Pancreas (tissue), 10 donors: ENCODE results near the gene RPN1. TPM values are rescaled to one million over a fixed set of nuclear protein-coding genes. Genes with fewer than 3 reads are reported as not detected.
"Not testable (repeated sequence)": the region's sequence is repeated elsewhere in the genome, so short reads cannot be mapped to it uniquely, and the experiment has no call there.

Experiments used
- ATAC-seq, 4 donors: fragments of 200-7000 bp; cut with Tn5 transposase; one replicate each; pipeline versions ENCODE4 v1.8.0 to v1.9.1; 2020; ENCODE audit warnings: mild to moderate bottlenecking in 4 of 4, moderate library complexity in 4 of 4
- DNase-seq, 6 donors: peaks; one replicate each; pipeline ENCODE4 v3.0.0-alpha.2; 2020
- FAIRE-seq: peaks from 2 replicates; lab custom pipeline; 2012; peaks lifted over from hg19 to GRCh38; lab: Jason Lieb, UNC
- H3K27ac ChIP-seq, 4 donors: fragments of 200-600 bp; sonication (generic); 1 replicate in 3 of 4; 2 replicates in 1 of 4; pipeline versions ENCODE4 v1.5.0 to v1.8.0; 2020
- H3K27me3 ChIP-seq, 4 donors: fragments of 200-600 bp; one replicate each; pipeline ENCODE4 v1.8.0; 2021
- H3K36me3 ChIP-seq, 3 donors: fragments of 200-600 bp; sonication (generic) in 1 of 3; one replicate each; pipeline versions ENCODE4 v1.5.0 to v1.8.0; 2020 to 2021
- H3K4me1 ChIP-seq, 3 donors: fragments of 200-600 bp; one replicate each; pipeline ENCODE4 v1.8.0; 2021
- H3K4me3 ChIP-seq, 4 donors: fragments of 200-600 bp; sonication (generic) in 2 of 4; one replicate each; pipeline versions ENCODE4 v1.5.0 to v1.8.0; 2020 to 2021
- H3K9me3 ChIP-seq, 4 donors: fragments of 200-600 bp; one replicate each; pipeline ENCODE4 v1.8.0; 2021
- WGBS, 2 donors: extraction: QIAGEN DNeasy Blood & Tissue Kit; methylation state at CpG; one replicate each; pipeline ENCODE4 v1.1.7; 2013; 5-methylcytosine and 5-hydroxymethylcytosine counted together
- intact Hi-C, 3 donors: fragments of 100-400 bp; cut with DNase I; formaldehyde crosslinking; loops; one replicate each; pipeline versions ENCODE4 v1.11.1 to v1.14.2; 2022
- polyA plus RNA-seq, 2 donors: library from polyadenylated mRNA; stranded (reverse); fragments of 200-250 nt; gene quantifications; one replicate each; pipeline ENCODE4 v1.2.3, GENCODE V29; 2013
- total RNA-seq, 6 donors: library from RNA; stranded (reverse); fragmentation: NEBNext Ultra II Directional in 4 of 6; extraction: Animal tissue kit (Norgen Biotek cat#: 25700) in 4 of 6; gene quantifications; one replicate each; pipeline versions ENCODE4 v1.2.1 to v1.2.4, GENCODE V29; 2021 to 2023
- TF ChIP-seq, protein P1 (sequence below), 4 donors: fragments of 200-600 bp; sonication (generic) in 3 of 4; IDR thresholded peaks; one replicate each; pipeline versions ENCODE4 v1.5.0 to v1.8.0; 2021; ENCODE audit warnings: antibody characterized with exemption in 4 of 4
- donor health status: healthy with polysubstance abuse.
- donor health status: DM: no; HTN: no; CAD: no; lungs with moderate emphysema.
- donor health status: DM: no; HTN: no; CAD: no.
- donor health status: control.
- donor health status: control.
- donor health status: Bipolar disorder and iron deficiency.
- donor health status: DM: yes; HTN: yes; CAD: no.
- donor health status: DM: no; HTN: no; CAD: no.
- donor health status: DM: no; HTN: no; CAD: no.
- donor health status: DM: yes; HTN: yes; CAD: no.

RPN1 gene
- total and polyA plus RNA-seq, 8 donors: 52.5 to 137 (median 84.8) TPM

DNA sequence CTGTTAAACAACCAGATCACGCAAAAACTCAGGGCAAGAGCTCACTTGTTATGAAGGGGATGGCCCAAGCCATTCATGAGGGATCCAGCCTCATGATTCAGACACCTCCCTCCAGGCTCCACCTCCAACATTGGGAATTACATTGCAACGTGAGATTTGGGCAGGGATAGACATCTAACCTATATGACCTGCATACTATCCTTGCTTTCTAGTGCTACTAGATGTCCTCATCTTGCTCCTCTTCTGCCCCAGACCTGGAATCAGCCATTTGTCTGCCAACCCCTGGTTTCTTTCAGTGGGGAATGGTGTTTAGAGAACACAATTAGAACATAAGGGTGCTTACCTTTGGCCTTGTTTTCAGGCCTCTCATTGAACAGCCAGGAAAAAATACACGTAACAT, 63.2 kb downstream of the RPN1 start:
- no peak for FAIRE-seq

GRCh38 chr3:128586932-128587331, 63.7 kb downstream of the RPN1 start:
- H3K4me3 ChIP-seq, ATAC-seq, H3K27me3 ChIP-seq, H3K9me3 ChIP-seq, DNase-seq, H3K27ac ChIP-seq, H3K36me3 ChIP-seq, H3K4me1 ChIP-seq, FAIRE-seq: not testable (repeated sequence)
- intact Hi-C loops: loop anchor here in 2 of 3 donors (10.0 kb wide), 2 partner anchors 162 to 492 kb away; no protein-coding TSS in a partner anchor
- 79 to 88% methylated on average over 8 of the region's 8 CpGs for WGBS, 2 donors

More for the DNA sequence above, 63.2 kb downstream of the RPN1 start:
- no peaks in the 10 kb centered on the region for H3K27me3 ChIP-seq
- 87 to 90% methylated on average over 3 of the region's 3 CpGs for WGBS, 2 donors
- H3K9me3 ChIP-seq: no peaks in the 10 kb centered on the region
- intact Hi-C loops: loop anchor here in 2 of 3 donors (10.0 kb wide), 2 partner anchors 163 to 493 kb away; no protein-coding TSS in a partner anchor
- H3K4me3 ChIP-seq: no peak overlapping the region
- H3K4me1 ChIP-seq: no peaks in the 10 kb centered on the region
- H3K27ac ChIP-seq: no peak overlapping the region
- no peaks in the 10 kb centered on the region for H3K36me3 ChIP-seq
- DNase-seq (no peak), ATAC-seq (no peak)
- TF ChIP-seq, protein P1, sequence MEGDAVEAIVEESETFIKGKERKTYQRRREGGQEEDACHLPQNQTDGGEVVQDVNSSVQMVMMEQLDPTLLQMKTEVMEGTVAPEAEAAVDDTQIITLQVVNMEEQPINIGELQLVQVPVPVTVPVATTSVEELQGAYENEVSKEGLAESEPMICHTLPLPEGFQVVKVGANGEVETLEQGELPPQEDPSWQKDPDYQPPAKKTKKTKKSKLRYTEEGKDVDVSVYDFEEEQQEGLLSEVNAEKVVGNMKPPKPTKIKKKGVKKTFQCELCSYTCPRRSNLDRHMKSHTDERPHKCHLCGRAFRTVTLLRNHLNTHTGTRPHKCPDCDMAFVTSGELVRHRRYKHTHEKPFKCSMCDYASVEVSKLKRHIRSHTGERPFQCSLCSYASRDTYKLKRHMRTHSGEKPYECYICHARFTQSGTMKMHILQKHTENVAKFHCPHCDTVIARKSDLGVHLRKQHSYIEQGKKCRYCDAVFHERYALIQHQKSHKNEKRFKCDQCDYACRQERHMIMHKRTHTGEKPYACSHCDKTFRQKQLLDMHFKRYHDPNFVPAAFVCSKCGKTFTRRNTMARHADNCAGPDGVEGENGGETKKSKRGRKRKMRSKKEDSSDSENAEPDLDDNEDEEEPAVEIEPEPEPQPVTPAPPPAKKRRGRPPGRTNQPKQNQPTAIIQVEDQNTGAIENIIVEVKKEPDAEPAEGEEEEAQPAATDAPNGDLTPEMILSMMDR (IDR thresholded peaks at IDR 0.05): no peak

DNA sequence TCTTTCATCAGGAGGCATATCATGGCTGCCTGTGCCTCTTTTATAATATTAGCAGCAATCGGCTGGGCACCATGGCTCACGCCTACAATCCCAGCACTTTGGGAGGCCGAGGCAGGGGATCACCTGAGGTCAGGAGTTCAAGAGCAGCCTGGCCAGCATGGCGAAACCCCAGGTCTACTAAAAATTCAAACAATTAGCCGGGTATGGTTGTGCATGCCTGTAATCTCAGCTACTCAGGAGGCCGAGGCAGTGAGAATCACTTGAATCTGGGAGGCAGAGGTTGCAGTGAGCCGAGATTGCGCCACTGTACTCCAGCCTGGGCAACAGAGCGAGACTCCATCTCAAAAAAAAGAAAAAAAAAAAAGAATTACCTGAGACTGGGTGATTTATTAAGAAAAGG, 64.2 kb downstream of the RPN1 start:
- FAIRE-seq, DNase-seq, H3K4me3 ChIP-seq, H3K27ac ChIP-seq, ATAC-seq, H3K36me3 ChIP-seq, H3K27me3 ChIP-seq, H3K4me1 ChIP-seq, H3K9me3 ChIP-seq: not testable (repeated sequence)
- WGBS, 2 donors: 76 to 87% methylated on average over 9 of the region's 9 CpGs
- intact Hi-C loops: loop anchor here in 2 of 3 donors (10.0 kb wide), 2 partner anchors 162 to 492 kb away; no protein-coding TSS in a partner anchor

- FAIRE-seq (no peak), ATAC-seq (no peak), DNase-seq (no peak)
- Histone ChIP-seq H3K4me1 (no peaks in the 10 kb centered on the region), H3K27ac (no peak overlapping the region), H3K36me3 (no peaks in the 10 kb centered on the region), H3K4me3 (no peak overlapping the region), H3K27me3 (no peaks in the 10 kb centered on the region), H3K9me3 (no peaks in the 10 kb centered on the region)
- WGBS, 2 donors: 75 to 77% methylated on average over 11 of the region's 11 CpGs
- TF ChIP-seq, protein P1 (IDR thresholded peaks at IDR 0.05): no peak
- intact Hi-C loops: loop anchor here in 2 of 3 donors (10.0 kb wide), 2 partner anchors 161 to 491 kb away; no protein-coding TSS in a partner anchor
Observed at GRCh38 chr3:128585974-128586373, 64.6 kb downstream of the RPN1 start.

- H3K4me3 ChIP-seq: no peak overlapping the region
- intact Hi-C loops: loop anchor here in 2 of 3 donors (10.0 kb wide), 2 partner anchors 160 to 490 kb away; no protein-coding TSS in a partner anchor
- TF ChIP-seq, protein P1 (IDR thresholded peaks at IDR 0.05): no peak
- H3K9me3 ChIP-seq: no peaks in the 10 kb centered on the region
- no peaks in the 10 kb centered on the region for H3K36me3 ChIP-seq
- no peak for DNase-seq
- no peak for ATAC-seq
- H3K4me1 ChIP-seq: no peaks in the 10 kb centered on the region
- FAIRE-seq: no peak
- H3K27me3 ChIP-seq: no peaks in the 10 kb centered on the region
- WGBS, 2 donors: 58 to 65% methylated on average over 7 of the region's 7 CpGs
- H3K27ac ChIP-seq: no peak overlapping the region
Observed at GRCh38 chr3:128585189-128585588, 65.4 kb downstream of the RPN1 start.

GRCh38 chr3:128584412-128585020, 66.1 kb downstream of the RPN1 start:
- Histone ChIP-seq H3K4me1 (no peaks in the 10 kb centered on the region), H3K27me3 (no peaks in the 10 kb centered on the region), H3K4me3 (no peak overlapping the region), H3K27ac (no peak overlapping the region), H3K9me3 (no peaks in the 10 kb centered on the region), H3K36me3 (no peaks in the 10 kb centered on the region)
- DNase-seq (peak; percentile 70 to 94 (median 84)), ATAC-seq (peak; percentile 99 to 100 (median 100)), FAIRE-seq (no peak)
- intact Hi-C loops: loop anchor here in 2 of 3 donors (5.0 to 10.0 kb wide), 3 partner anchors 157 to 490 kb away; no protein-coding TSS in a partner anchor
- WGBS, 2 donors: 11 to 12% methylated on average over 13 of the region's 13 CpGs
- TF ChIP-seq, protein P1 (IDR thresholded peaks at IDR 0.05): peak; percentile 47 to 68 (median 63)
